MCF 10A (cell line): ENCODE results near the gene CPZ. TPM values are rescaled to one million over a fixed set of nuclear protein-coding genes. Genes with fewer than 3 reads are reported as not detected.

Experiments used
- BruUV-seq: library from RNA; stranded (reverse); fragments of 400-500 nt; replicated peaks from 2 replicates; lab custom pipeline; 2021; lab: Mats Ljungman, UMichigan
- CTCF ChIA-PET: fragments of 300-600 bp; sonication (Branson Sonifier 250); formaldehyde crosslinking; extraction: SDS; loops from one replicate; lab custom pipeline; 2021; ENCODE audit warnings: antibody characterized with exemption, inconsistent platforms; lab: Yijun Ruan, JAX
- POLR2A ChIA-PET: fragments of 300-600, 350-650 bp; sonication (Branson Sonifier 250); formaldehyde crosslinking; extraction: SDS; loops from one replicate; lab custom pipeline; 2020; ENCODE audit warnings: antibody characterized with exemption, inconsistent platforms; lab: Yijun Ruan, JAX
- DNase-seq: peaks from one replicate; pipeline ENCODE4 v3.0.0-alpha.2; 2018; ENCODE audit not compliant: unreplicated experiment
- H3K27ac Mint-ChIP-seq: one replicate; pipeline ENCODE4 v1.8.0; 2022; ENCODE audit warnings: mild to moderate bottlenecking, low read depth, mixed read lengths; ENCODE audit not compliant: unreplicated experiment
- H3K27me3 Mint-ChIP-seq: one replicate; pipeline ENCODE4 v1.8.0; 2022; ENCODE audit warnings: mixed read lengths; ENCODE audit not compliant: insufficient read depth, unreplicated experiment
- H3K36me3 Mint-ChIP-seq: one replicate; pipeline ENCODE4 v1.8.0; 2022; ENCODE audit warnings: mild to moderate bottlenecking, moderate library complexity, mixed read lengths; ENCODE audit not compliant: insufficient read depth, unreplicated experiment
- H3K4me1 Mint-ChIP-seq: one replicate; pipeline ENCODE4 v1.8.0; 2022; ENCODE audit warnings: mixed read lengths; ENCODE audit not compliant: insufficient read depth, unreplicated experiment
- H3K4me3 Mint-ChIP-seq: one replicate; pipeline ENCODE4 v1.8.0; 2022; ENCODE audit warnings: mild to moderate bottlenecking, moderate library complexity, mixed read lengths; ENCODE audit not compliant: unreplicated experiment
- H3K9me3 Mint-ChIP-seq: one replicate; pipeline ENCODE4 v1.8.0; 2022; ENCODE audit warnings: mixed read lengths; ENCODE audit not compliant: unreplicated experiment
- CTCF ChIP-seq: fragments of 200-600 bp; IDR thresholded peaks from one replicate; pipeline ENCODE4 v1.8.0; 2022; ENCODE audit warnings: antibody characterized with exemption, mild to moderate bottlenecking; ENCODE audit not compliant: unreplicated experiment
- intact Hi-C: fragments of 100-400 bp; cut with micrococcal nuclease; formaldehyde crosslinking; loops from 2 replicates; pipeline ENCODE4 v1.14.1; 2022
- total RNA-seq: library from RNA; stranded (reverse); gene quantifications from 2 replicates; pipeline ENCODE4 v1.2.3, GENCODE V29; 2022

CPZ gene
- total RNA-seq, 1 experiment from 2014 or later, result not detected

- intact Hi-C loops, result no loop called here
- no peaks in the 10 kb centered on the region for H3K36me3 Mint-ChIP-seq
- no peak for DNase-seq
- H3K4me1 Mint-ChIP-seq, result no peaks in the 10 kb centered on the region
- CTCF ChIA-PET, result interaction anchor here (1.2 kb wide), 1 partner anchor 36 kb away, joined by 3 read pairs; no protein-coding TSS in a partner anchor
- no TSS peak for BruUV-seq
- TF ChIP-seq CTCF, result no peak
- no peak overlapping the region for H3K27ac Mint-ChIP-seq
- POLR2A ChIA-PET, result no interaction called here
- H3K27me3 Mint-ChIP-seq, result peaks cover 22% of the 10 kb centered on the region
- no peak overlapping the region for H3K4me3 Mint-ChIP-seq
- no peaks in the 10 kb centered on the region for H3K9me3 Mint-ChIP-seq
Observed at GRCh38 chr4:8643441-8643840, 50.9 kb downstream of the CPZ start.

GRCh38 chr4:8643986-8644385, 51.4 kb downstream of the CPZ start:
- ChIA-PET CTCF (interaction anchor here (1.2 kb wide), 1 partner anchor 37 kb away, joined by 3 read pairs; no protein-coding TSS in a partner anchor), POLR2A (no interaction called here)
- DNase-seq, result no peak
- Mint-ChIP-seq H3K27me3 (peaks cover 17% of the 10 kb centered on the region), H3K27ac (no peak overlapping the region), H3K4me3 (no peak overlapping the region), H3K9me3 (no peaks in the 10 kb centered on the region), H3K36me3 (no peaks in the 10 kb centered on the region), H3K4me1 (no peaks in the 10 kb centered on the region)
- TF ChIP-seq CTCF, result no peak
- intact Hi-C loops, result no loop called here
- no TSS peak for BruUV-seq

DNA sequence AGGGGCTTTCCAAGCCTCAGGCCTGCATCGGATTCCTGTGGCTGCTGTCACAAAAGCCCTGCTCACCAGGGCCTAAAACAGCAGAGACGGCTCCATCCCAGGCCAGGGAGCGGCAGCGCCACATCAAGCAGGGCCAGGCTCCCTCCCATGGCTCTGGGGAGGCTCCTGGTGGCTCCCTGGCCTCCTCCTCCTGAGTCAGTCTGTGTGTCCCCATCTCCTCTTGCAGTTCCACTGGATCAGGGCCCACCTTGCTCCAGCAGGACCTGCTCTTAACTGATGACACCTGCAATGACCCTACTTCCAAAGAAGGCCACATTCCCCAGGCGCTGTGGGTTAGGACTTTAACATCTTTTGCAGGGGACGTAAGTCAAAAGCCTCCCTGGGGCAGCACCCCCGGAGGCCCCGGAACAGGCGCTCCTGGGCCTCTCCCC, 51.9 kb downstream of the CPZ start:
- ChIA-PET CTCF (interaction anchor here (1.2 kb wide), 1 partner anchor 37 kb away, joined by 3 read pairs; no protein-coding TSS in a partner anchor), POLR2A (no interaction called here)
- no TSS peak for BruUV-seq
- Mint-ChIP-seq H3K27ac (no peak overlapping the region), H3K4me1 (no peaks in the 10 kb centered on the region), H3K9me3 (no peaks in the 10 kb centered on the region), H3K4me3 (no peak overlapping the region), H3K36me3 (no peaks in the 10 kb centered on the region), H3K27me3 (peaks cover 12% of the 10 kb centered on the region)
- no peak for DNase-seq
- TF ChIP-seq CTCF, result no peak
- intact Hi-C loops, result no loop called here

- DNase-seq, result no peak
- H3K4me3 Mint-ChIP-seq, result no peak overlapping the region
- BruUV-seq, result no TSS peak
- no peak for TF ChIP-seq CTCF
- ChIA-PET POLR2A (no interaction called here), CTCF (interaction anchor here (0.5 kb wide), 1 partner anchor 202 kb away, joined by 6 read pairs; no protein-coding TSS in a partner anchor)
- H3K9me3 Mint-ChIP-seq, result no peaks in the 10 kb centered on the region
- H3K27me3 Mint-ChIP-seq, result peaks cover 8% of the 10 kb centered on the region
- no peaks in the 10 kb centered on the region for H3K36me3 Mint-ChIP-seq
- intact Hi-C loops, result no loop called here
- no peaks in the 10 kb centered on the region for H3K4me1 Mint-ChIP-seq
- no peak overlapping the region for H3K27ac Mint-ChIP-seq
Observed at GRCh38 chr4:8644966-8645752, 52.6 kb downstream of the CPZ start.
